Right lobe of liver (tissue), 4 donors: Measurements from ENCODE around the gene STKLD1.

Source experiments
- POLR2A ChIP-seq: fragments of 450-650 bp; IDR thresholded peaks from one replicate; pipeline ENCODE4 v1.6.1; 2017; ENCODE audit warnings: antibody characterized with exemption, mild to moderate bottlenecking
- TF ChIP-seq, protein P1 (sequence below), 4 donors: fragments of 200-600 bp in 3 of 4; fragments of 450-650 bp in 1 of 4; IDR thresholded peaks; one replicate each; pipeline versions ENCODE4 v1.5.1 to v1.8.0; 2016 to 2022; ENCODE audit warnings: antibody characterized with exemption in 4 of 4, mild to moderate bottlenecking in 2 of 4
- donor health status: DM: no; HTN: no; CAD: no.
- donor health status: DM: no; HTN: no; CAD: no.
- donor health status: DM: no; HTN: yes; CAD: no.

GRCh38 chr9:133454325-133454724, 78.2 kb downstream of the STKLD1 start:
- no peak for TF ChIP-seq POLR2A
- TF ChIP-seq, protein P1, sequence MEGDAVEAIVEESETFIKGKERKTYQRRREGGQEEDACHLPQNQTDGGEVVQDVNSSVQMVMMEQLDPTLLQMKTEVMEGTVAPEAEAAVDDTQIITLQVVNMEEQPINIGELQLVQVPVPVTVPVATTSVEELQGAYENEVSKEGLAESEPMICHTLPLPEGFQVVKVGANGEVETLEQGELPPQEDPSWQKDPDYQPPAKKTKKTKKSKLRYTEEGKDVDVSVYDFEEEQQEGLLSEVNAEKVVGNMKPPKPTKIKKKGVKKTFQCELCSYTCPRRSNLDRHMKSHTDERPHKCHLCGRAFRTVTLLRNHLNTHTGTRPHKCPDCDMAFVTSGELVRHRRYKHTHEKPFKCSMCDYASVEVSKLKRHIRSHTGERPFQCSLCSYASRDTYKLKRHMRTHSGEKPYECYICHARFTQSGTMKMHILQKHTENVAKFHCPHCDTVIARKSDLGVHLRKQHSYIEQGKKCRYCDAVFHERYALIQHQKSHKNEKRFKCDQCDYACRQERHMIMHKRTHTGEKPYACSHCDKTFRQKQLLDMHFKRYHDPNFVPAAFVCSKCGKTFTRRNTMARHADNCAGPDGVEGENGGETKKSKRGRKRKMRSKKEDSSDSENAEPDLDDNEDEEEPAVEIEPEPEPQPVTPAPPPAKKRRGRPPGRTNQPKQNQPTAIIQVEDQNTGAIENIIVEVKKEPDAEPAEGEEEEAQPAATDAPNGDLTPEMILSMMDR (IDR thresholded peaks at IDR 0.05), result no peak
